HG03045 (cell line): ENCODE measurements around the gene CXADR.

ENCODE experiments used
- ATAC-seq: cut with Tn5 transposase; IDR thresholded peaks from one replicate; pipeline ENCODE4 v1.9.1; 2021; ENCODE audit warnings: mild to moderate bottlenecking, moderate library complexity; ENCODE audit not compliant: unreplicated experiment

The CXADR gene

GRCh38 chr21:17539323-17539722, 26.5 kb downstream of the CXADR start:
- ATAC-seq: no peak

- ATAC-seq: no peak
Measured at GRCh38 chr21:17539743-17540341, 27.0 kb downstream of the CXADR start.

- no peak for ATAC-seq
Measured at GRCh38 chr21:17540530-17540929, 27.7 kb downstream of the CXADR start.

- ATAC-seq: no peak
Measured at GRCh38 chr21:17542371-17543011, 29.6 kb downstream of the CXADR start.

- ATAC-seq: no peak
Measured at GRCh38 chr21:17545007-17545406, 32.2 kb downstream of the CXADR start.

- ATAC-seq: no peak
Measured at GRCh38 chr21:17548262-17548661, 35.4 kb downstream of the CXADR start.

GRCh38 chr21:17550671-17551308, 37.9 kb downstream of the CXADR start:
- ATAC-seq: no peak

GRCh38 chr21:17552410-17552809, 39.6 kb downstream of the CXADR start:
- ATAC-seq: no peak

- ATAC-seq: no peak
Measured at GRCh38 chr21:17554120-17554519, 41.3 kb downstream of the CXADR start.

- ATAC-seq: no peak
Measured at GRCh38 chr21:17554679-17555465, 42.0 kb downstream of the CXADR start.

GRCh38 chr21:17560377-17561025, 47.7 kb downstream of the CXADR start:
- no peak for ATAC-seq

GRCh38 chr21:17570786-17571185, 57.9 kb downstream of the CXADR start:
- no peak for ATAC-seq

GRCh38 chr21:17572431-17572830, 59.6 kb downstream of the CXADR start:
- ATAC-seq: no peak

GRCh38 chr21:17575076-17575475, 62.2 kb downstream of the CXADR start:
- no peak for ATAC-seq

GRCh38 chr21:17576080-17576835, 63.4 kb downstream of the CXADR start:
- no peak for ATAC-seq

GRCh38 chr21:17577701-17578100, 64.9 kb downstream of the CXADR start:
- no peak for ATAC-seq

- ATAC-seq: no peak
Measured at GRCh38 chr21:17578162-17578561, 65.3 kb downstream of the CXADR start.

- ATAC-seq: no peak
Measured at GRCh38 chr21:17578876-17579275, 66.0 kb downstream of the CXADR start.

- ATAC-seq: no peak
Measured at GRCh38 chr21:17580319-17580718, 67.5 kb downstream of the CXADR start.

- ATAC-seq: no peak
Measured at GRCh38 chr21:17583898-17584297, 71.1 kb downstream of the CXADR start.
